K562 (cell line): ENCODE measurements around the gene GYPE. TPM values are rescaled to one million over a fixed set of nuclear protein-coding genes. Genes with fewer than 3 reads are reported as not detected.
A peak's percentile ranks its signal among the peaks of the same experiment; 100 is the strongest.
"Not testable (repeated sequence)": the region's sequence is repeated elsewhere in the genome, so short reads cannot be mapped to it uniquely, and the experiment has no call there.

Source experiments
- ARID1B ChIP-seq: fragments of 450-650 bp; IDR thresholded peaks from 2 replicates; pipeline ENCODE4 v1.6.1; 2016; ENCODE audit warnings: antibody characterized with exemption, mild to moderate bottlenecking, inconsistent platforms
- CBFA2T3 ChIP-seq: fragments of 450-650 bp; IDR thresholded peaks from 2 replicates; pipeline ENCODE4 v1.6.1; 2017
- CTBP1 ChIP-seq: fragments of 450-650 bp; IDR thresholded peaks from 2 replicates; pipeline ENCODE4 v1.6.1; 2016; ENCODE audit warnings: borderline replicate concordance
- EHMT2 ChIP-seq: fragments of 450-650 bp; IDR thresholded peaks from 2 replicates; pipeline ENCODE4 v1.6.1; 2018; ENCODE audit warnings: antibody characterized with exemption
- ESRRA ChIP-seq: fragments of 450-650 bp; IDR thresholded peaks from 2 replicates; pipeline ENCODE4 v1.6.1; 2014; ENCODE audit warnings: low read depth, mild to moderate bottlenecking, moderate library complexity, borderline replicate concordance
- ETV1 ChIP-seq: fragments of 450-650 bp; conservative IDR thresholded peaks from 2 replicates; pipeline ENCODE4 v1.6.1; 2016; ENCODE audit warnings: missing genetic modification characterization, control low read depth, low read depth, missing compliant biosample characterization
- FOXM1 ChIP-seq, 2 experiments: fragments of 450-650 bp in 1 of 2; sonication (generic) in 1 of 2; formaldehyde crosslinking in 1 of 2; IDR thresholded peaks; 2 replicates each; pipeline versions ENCODE4 v1.6.1 to v1.9.0; 2017 to 2022; ENCODE audit warnings: low read depth in 2 of 2, mild to moderate bottlenecking in 2 of 2, missing genetic modification reagents in 1 of 2, moderate library complexity in 1 of 2
- GATAD2B ChIP-seq: fragments of 450-650 bp; IDR thresholded peaks from 2 replicates; pipeline ENCODE4 v1.6.1; 2017; ENCODE audit warnings: mild to moderate bottlenecking, borderline replicate concordance
- HDAC2 ChIP-seq: fragments of 450-650 bp; IDR thresholded peaks from 2 replicates; pipeline ENCODE4 v1.6.1; 2016; ENCODE audit warnings: mild to moderate bottlenecking
- JUND ChIP-seq, 2 experiments: IDR thresholded peaks; 2 replicates in 1 of 2; 3 replicates in 1 of 2; pipeline ENCODE4 v1.6.1; 2011; ENCODE audit warnings: borderline replicate concordance in 2 of 2, low read depth in 2 of 2, low read length in 2 of 2, improper control_type of control experiment in 1 of 2, missing biosample characterization in 1 of 2, missing genetic modification characterization in 1 of 2, missing genetic modification reagents in 1 of 2
- KDM1A ChIP-seq, 2 experiments: fragments of 450-650 bp; IDR thresholded peaks; 2 replicates each; pipeline ENCODE4 v1.6.1; 2016; ENCODE audit warnings: mild to moderate bottlenecking in 2 of 2
- KHSRP ChIP-seq: fragments of 450-650 bp; IDR thresholded peaks from 2 replicates; pipeline ENCODE4 v1.6.1; 2017
- KLF16 ChIP-seq: IDR thresholded peaks from 2 replicates; pipeline ENCODE4 v1.6.1; 2016; ENCODE audit warnings: antibody characterized with exemption
- MEF2A ChIP-seq: IDR thresholded peaks from 2 replicates; pipeline ENCODE4 v1.6.1; 2011; ENCODE audit warnings: low read depth, mild to moderate bottlenecking, low read length, moderate library complexity; ENCODE audit not compliant: control insufficient read depth
- NCOA1 ChIP-seq: fragments of 450-650 bp; IDR thresholded peaks from 2 replicates; pipeline ENCODE4 v1.6.1; 2016; ENCODE audit warnings: low read depth
- NCOR1 ChIP-seq: fragments of 450-650 bp; IDR thresholded peaks from 2 replicates; pipeline ENCODE4 v1.6.1; 2016; ENCODE audit warnings: mild to moderate bottlenecking, moderate library complexity
- NFIC ChIP-seq: fragments of 450-650 bp; IDR thresholded peaks from 2 replicates; pipeline ENCODE4 v1.6.1; 2017; ENCODE audit warnings: mild to moderate bottlenecking, inconsistent platforms
- PHF21A ChIP-seq: fragments of 450-650 bp; IDR thresholded peaks from 2 replicates; pipeline ENCODE4 v1.6.1; 2017; ENCODE audit warnings: low read depth, borderline replicate concordance
- POLR2AphosphoS5 ChIP-seq: IDR thresholded peaks from 2 replicates; pipeline ENCODE4 v1.6.1; 2011; ENCODE audit warnings: mild to moderate bottlenecking, low read depth, low read length, moderate library complexity; ENCODE audit not compliant: control insufficient read depth, insufficient read depth
- RAD51 ChIP-seq: fragments of 450-650 bp; IDR thresholded peaks from 2 replicates; pipeline ENCODE4 v1.7.1; 2016; ENCODE audit warnings: low read depth, mild to moderate bottlenecking, borderline replicate concordance
- RNF2 ChIP-seq: sonication (generic); IDR thresholded peaks from 2 replicates; pipeline ENCODE4 v1.6.1; 2016
- SMARCC2 ChIP-seq: fragments of 450-650 bp; IDR thresholded peaks from 2 replicates; pipeline ENCODE4 v1.6.1; 2017; ENCODE audit warnings: antibody characterized with exemption, moderate library complexity, mild to moderate bottlenecking, low read depth
- SOX6 ChIP-seq: fragments of 450-650 bp; IDR thresholded peaks from 2 replicates; pipeline ENCODE4 v1.6.1; 2014; ENCODE audit warnings: mild to moderate bottlenecking
- STAT5A ChIP-seq: IDR thresholded peaks from 2 replicates; pipeline ENCODE4 v1.6.1; 2012; ENCODE audit warnings: low read length, inconsistent platforms, borderline replicate concordance
- TCF3 ChIP-seq: sonication (generic); formaldehyde crosslinking; IDR thresholded peaks from 2 replicates; pipeline ENCODE4 v1.4.0; 2020; ENCODE audit warnings: mild to moderate bottlenecking, missing genetic modification reagents
- ZNF766 ChIP-seq: fragments of 200-800 bp; sonication (Bioruptor generic); conservative IDR thresholded peaks from 2 replicates; pipeline ENCODE4 v1.6.1; 2016; ENCODE audit warnings: missing genetic modification characterization, missing compliant biosample characterization
- polyA plus RNA-seq, 8 experiments: library from polyadenylated mRNA; depleted of rRNA in 4 of 8; stranded (reverse) in 5 of 8; unstranded in 3 of 8; fragments of >200 nt; fragmentation: Nextera tagmentation in 2 of 8; fragmentation: Illumina TruSeq in 1 of 8; extraction: Ambion mirVana in 2 of 8; extraction: Trizol in 1 of 8; gene quantifications; 2 replicates each; pipeline versions ENCODE4 v1.2.1 to v1.2.3, GENCODE V29; 2011 to 2014; ENCODE audit warnings: inconsistent platforms in 1 of 8, missing spikeins in 1 of 8
- total RNA-seq, 7 experiments: library from RNA; depleted of rRNA in 6 of 7; stranded (reverse); fragments of >200 nt in 6 of 7; fragmentation: Illumina TruSeq in 2 of 7; extraction: Trizol in 2 of 7; gene quantifications; 2 replicates each; pipeline versions ENCODE4 v1.2.1 to v1.2.3, GENCODE V29; 2011 to 2021; ENCODE audit warnings: low replicate concordance in 1 of 7
- TF ChIP-seq, protein P1 (sequence below): fragments of 450-650 bp; IDR thresholded peaks from 2 replicates; pipeline ENCODE4 v1.6.1; 2016; ENCODE audit warnings: antibody characterized with exemption
- TF ChIP-seq, protein P2 (sequence below): fragments of 450-650 bp; IDR thresholded peaks from 2 replicates; pipeline ENCODE4 v1.6.1; 2016; ENCODE audit warnings: low read depth, mild to moderate bottlenecking, moderate library complexity
- TF ChIP-seq, protein P3 (sequence below), 2 experiments: fragments of 450-650 bp; conservative IDR thresholded peaks; 2 replicates each; pipeline ENCODE4 v1.6.1; 2017; ENCODE audit warnings: mild to moderate bottlenecking in 2 of 2, moderate library complexity in 2 of 2

The GYPE gene
- total and polyA plus RNA-seq, 9 of the 15 experiments (the other 6 are each of a cell fraction or from before 2014, with no cell fraction given) = 16.8 to 108 (median 43.7) TPM

DNA sequence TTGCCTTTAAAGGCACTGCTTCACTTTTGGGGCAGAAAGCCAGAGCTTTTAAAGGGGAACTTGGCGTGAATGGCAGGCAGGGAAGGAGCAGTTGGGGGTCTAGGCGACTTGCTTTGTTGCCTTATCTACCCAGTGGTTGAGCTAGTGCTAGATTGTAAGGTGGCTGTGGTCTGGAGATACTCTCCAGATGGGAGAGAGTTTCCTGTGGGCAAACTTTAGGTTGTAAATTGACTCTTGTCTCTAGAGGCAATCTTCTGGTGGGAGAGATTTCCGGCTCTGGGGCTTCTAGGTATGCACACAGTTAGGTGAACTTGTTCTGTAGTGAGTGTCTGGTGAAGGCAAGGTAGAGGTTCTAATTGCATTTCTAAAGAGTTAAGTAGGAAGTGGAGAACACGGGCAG lies 50.7 kb downstream of the GYPE start (continued):
- TF ChIP-seq, protein P1, sequence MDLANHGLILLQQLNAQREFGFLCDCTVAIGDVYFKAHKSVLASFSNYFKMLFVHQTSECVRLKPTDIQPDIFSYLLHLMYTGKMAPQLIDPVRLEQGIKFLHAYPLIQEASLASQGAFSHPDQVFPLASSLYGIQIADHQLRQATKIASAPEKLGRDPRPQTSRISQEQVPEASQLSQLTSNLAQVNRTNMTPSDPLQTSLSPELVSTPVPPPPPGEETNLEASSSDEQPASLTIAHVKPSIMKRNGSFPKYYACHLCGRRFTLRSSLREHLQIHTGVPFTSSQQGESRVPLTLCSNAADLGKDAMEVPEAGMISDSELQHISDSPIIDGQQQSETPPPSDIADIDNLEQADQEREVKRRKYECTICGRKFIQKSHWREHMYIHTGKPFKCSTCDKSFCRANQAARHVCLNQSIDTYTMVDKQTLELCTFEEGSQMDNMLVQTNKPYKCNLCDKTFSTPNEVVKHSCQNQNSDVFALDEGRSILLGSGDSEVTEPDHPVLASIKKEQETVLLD = peak; percentile 77; the same call in 1 of the 2 replicates
- TF ChIP-seq, protein P2, sequence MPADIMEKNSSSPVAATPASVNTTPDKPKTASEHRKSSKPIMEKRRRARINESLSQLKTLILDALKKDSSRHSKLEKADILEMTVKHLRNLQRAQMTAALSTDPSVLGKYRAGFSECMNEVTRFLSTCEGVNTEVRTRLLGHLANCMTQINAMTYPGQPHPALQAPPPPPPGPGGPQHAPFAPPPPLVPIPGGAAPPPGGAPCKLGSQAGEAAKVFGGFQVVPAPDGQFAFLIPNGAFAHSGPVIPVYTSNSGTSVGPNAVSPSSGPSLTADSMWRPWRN = peak; percentile 66
- TF ChIP-seq MEF2A (0 out of 2 replicates have a peak, but pooled peaks have one; percentile 12), PHF21A (peak; percentile 68; the same call in 1 of the 2 replicates), TCF3 (CRISPR knock-in tag) (peak; percentile 91), GATAD2B (peak; percentile 72; the same call in 1 of the 2 replicates), EHMT2 (peak; percentile 94), CBFA2T3 (peak; percentile 96), JUND (IDR thresholded peaks at IDR 0.05; ENCODE audit: borderline replicate concordance, low read depth, low read length) (0 out of 2 replicates have a peak, but pooled peaks have one; percentile 24), FOXM1 (IDR thresholded peaks at IDR 0.05; ENCODE audit: low read depth) (peak; percentile 90), ESRRA (peak; percentile 71; the same call in 1 of the 2 replicates), STAT5A (peak; percentile 72), NCOA1 (peak; percentile 70), POLR2AphosphoS5 (peak; percentile 74; the same call in 1 of the 2 replicates), NCOR1 (peak; percentile 93), KHSRP (0 out of 2 replicates have a peak, but pooled peaks have one; percentile 44), KDM1A (IDR thresholded peaks at IDR 0.05) (peak; percentile 91), CTBP1 (peak; percentile 60; the same call in 1 of the 2 replicates), RNF2 (peak; percentile 89), SMARCC2 (peak; percentile 83), HDAC2 (peak; percentile 76; the same call in 1 of the 2 replicates), KLF16 (peak; percentile 92), ARID1B (peak; percentile 96), ZNF766 (CRISPR knock-in tag) (peak; percentile 94), ETV1 (peak; percentile 72), NFIC (peak; percentile 87), RAD51 (peak; percentile 28; the same call in 1 of the 2 replicates), SOX6 (peak; percentile 92)
- not testable (repeated sequence) for TF ChIP-seq JUND (tag; IDR thresholded peaks at IDR 0.05; ENCODE audit: borderline replicate concordance, low read depth, low read length); FOXM1 (CRISPR knock-in tag; IDR thresholded peaks at IDR 0.05; ENCODE audit: low read depth)
- TF ChIP-seq, protein P3, sequence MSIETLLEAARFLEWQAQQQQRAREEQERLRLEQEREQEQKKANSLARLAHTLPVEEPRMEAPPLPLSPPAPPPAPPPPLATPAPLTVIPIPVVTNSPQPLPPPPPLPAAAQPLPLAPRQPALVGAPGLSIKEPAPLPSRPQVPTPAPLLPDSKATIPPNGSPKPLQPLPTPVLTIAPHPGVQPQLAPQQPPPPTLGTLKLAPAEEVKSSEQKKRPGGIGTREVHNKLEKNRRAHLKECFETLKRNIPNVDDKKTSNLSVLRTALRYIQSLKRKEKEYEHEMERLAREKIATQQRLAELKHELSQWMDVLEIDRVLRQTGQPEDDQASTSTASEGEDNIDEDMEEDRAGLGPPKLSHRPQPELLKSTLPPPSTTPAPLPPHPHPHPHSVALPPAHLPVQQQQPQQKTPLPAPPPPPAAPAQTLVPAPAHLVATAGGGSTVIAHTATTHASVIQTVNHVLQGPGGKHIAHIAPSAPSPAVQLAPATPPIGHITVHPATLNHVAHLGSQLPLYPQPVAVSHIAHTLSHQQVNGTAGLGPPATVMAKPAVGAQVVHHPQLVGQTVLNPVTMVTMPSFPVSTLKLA (conservative IDR thresholded peaks at IDR 0.05) = 0 out of 4 replicates have a peak, but pooled peaks of 1 of the 2 experiments have one; percentile 29
